ENCODE results near the gene RUVBL2. TPM values are rescaled to one million over a fixed set of nuclear protein-coding genes. Genes with fewer than 3 reads are reported as not detected.

Gene RUVBL2
- total and polyA plus RNA-seq, 2 donors (not counting 3 experiments of a cell fraction or from before 2014, with no cell fraction given) = 115 to 185 TPM

GRCh38 chr19:49017041-49017665 lies 23.5 kb downstream of the RUVBL2 start, which contains the start of gene LHB:
Gene LHB, minus strand, starts transcription at chr19:49017091. Its CDS starts 10 bp downstream, at chr19:49017081.
- CTCF ChIA-PET = interaction anchor here (0.7 to 5.4 kb wide), 7 partner anchors 8 to 38 kb away, joined by 3 to 37 read pairs (median 6); partner anchors contain the start of genes GYS1 and RUVBL2
- no TSS peak for BruUV-seq (replicated peaks)
- Histone ChIP-seq H3K4me1 (ENCODE audit: control insufficient read depth, extremely low read depth, insufficient read depth, low read length) (peaks cover 10% of the 10 kb centered on the region), H3K9ac (replicated peaks; ENCODE audit: extremely low read depth, insufficient read depth, low read length) (no peak within 1 kb of the TSS), H3K4me3 (replicated peaks in 1 of 3; ENCODE audit: insufficient read depth in 1 of 3, low read depth in 1 of 3, low read length in 3 of 3) (peak within 1 kb of the TSS; percentile 25 to 40 (median 26)), H3K27me3 (ENCODE audit: control insufficient read depth in 2 of 2, insufficient read depth in 2 of 2, low read length in 2 of 2) (peaks cover 0 to 5% of the 10 kb centered on the region in 2 experiments), H3K9me3 (replicated peaks; ENCODE audit: control insufficient read depth, insufficient read depth, low read length) (no peaks in the 10 kb centered on the region), H3K79me2 (ENCODE audit: control insufficient read depth, insufficient read depth, low read length) (no peaks in the 10 kb centered on the region), H3K27ac (ENCODE audit: insufficient read depth, low read depth, low read length) (no peak within 1 kb of the TSS), H3K9me1 (replicated peaks; ENCODE audit: control insufficient read depth, extremely low read depth, insufficient read depth, low read length) (no peaks in the 10 kb centered on the region), H3K36me3 (ENCODE audit: control insufficient read depth in 2 of 2, extremely low read depth in 1 of 2, insufficient read depth in 2 of 2, low read length in 2 of 2) (peaks cover 0 to 17% of the 10 kb centered on the region in 2 experiments), H3K4me2 (ENCODE audit: insufficient read depth, low read length) (peak within 1 kb of the TSS; percentile 52), H2AFZ (ENCODE audit: low read depth, low read length) (peak within 1 kb of the TSS; percentile 1), H4K20me1 (replicated peaks; ENCODE audit: control insufficient read depth, extremely low read depth, insufficient read depth, low read length) (no peaks in the 10 kb centered on the region)
- POLR2A ChIA-PET = no interaction called here
- no peak for DNase-seq (ENCODE audit: low read depth, low spot score)
- dilution Hi-C loops (cut with MboI; ENCODE audit: extremely low pct_ligation_motif_present, low sequenced_read_pairs) (no loop called here), intact Hi-C loops (cut with micrococcal nuclease) (no loop called here)
- TF ChIP-seq, protein P1, sequence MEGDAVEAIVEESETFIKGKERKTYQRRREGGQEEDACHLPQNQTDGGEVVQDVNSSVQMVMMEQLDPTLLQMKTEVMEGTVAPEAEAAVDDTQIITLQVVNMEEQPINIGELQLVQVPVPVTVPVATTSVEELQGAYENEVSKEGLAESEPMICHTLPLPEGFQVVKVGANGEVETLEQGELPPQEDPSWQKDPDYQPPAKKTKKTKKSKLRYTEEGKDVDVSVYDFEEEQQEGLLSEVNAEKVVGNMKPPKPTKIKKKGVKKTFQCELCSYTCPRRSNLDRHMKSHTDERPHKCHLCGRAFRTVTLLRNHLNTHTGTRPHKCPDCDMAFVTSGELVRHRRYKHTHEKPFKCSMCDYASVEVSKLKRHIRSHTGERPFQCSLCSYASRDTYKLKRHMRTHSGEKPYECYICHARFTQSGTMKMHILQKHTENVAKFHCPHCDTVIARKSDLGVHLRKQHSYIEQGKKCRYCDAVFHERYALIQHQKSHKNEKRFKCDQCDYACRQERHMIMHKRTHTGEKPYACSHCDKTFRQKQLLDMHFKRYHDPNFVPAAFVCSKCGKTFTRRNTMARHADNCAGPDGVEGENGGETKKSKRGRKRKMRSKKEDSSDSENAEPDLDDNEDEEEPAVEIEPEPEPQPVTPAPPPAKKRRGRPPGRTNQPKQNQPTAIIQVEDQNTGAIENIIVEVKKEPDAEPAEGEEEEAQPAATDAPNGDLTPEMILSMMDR (IDR thresholded peaks at IDR 0.05; ENCODE audit: extremely low read depth in 1 of 2, insufficient read depth in 1 of 2, low read depth in 1 of 2, low read length in 2 of 2) = no peak
- TF ChIP-seq MYC (IDR thresholded peaks at IDR 0.05; ENCODE audit: low read depth, low read length) = no peak
- no peak for TF ChIP-seq FOS (IDR thresholded peaks at IDR 0.05; ENCODE audit: borderline replicate concordance, insufficient read depth, low read length)
- TF ChIP-seq JUN (IDR thresholded peaks at IDR 0.05; ENCODE audit: borderline replicate concordance, insufficient read depth, insufficient read length, low read depth) = no peak
- FAIRE-seq = no peak
